ENCODE results near the gene WDPCP. TPM values are rescaled to one million over a fixed set of nuclear protein-coding genes. Genes with fewer than 3 reads are reported as not detected.

Gene WDPCP
- total and polyA plus RNA-seq, 2 experiments from 2014 or later, result 8.8 to 20.4 TPM

DNA sequence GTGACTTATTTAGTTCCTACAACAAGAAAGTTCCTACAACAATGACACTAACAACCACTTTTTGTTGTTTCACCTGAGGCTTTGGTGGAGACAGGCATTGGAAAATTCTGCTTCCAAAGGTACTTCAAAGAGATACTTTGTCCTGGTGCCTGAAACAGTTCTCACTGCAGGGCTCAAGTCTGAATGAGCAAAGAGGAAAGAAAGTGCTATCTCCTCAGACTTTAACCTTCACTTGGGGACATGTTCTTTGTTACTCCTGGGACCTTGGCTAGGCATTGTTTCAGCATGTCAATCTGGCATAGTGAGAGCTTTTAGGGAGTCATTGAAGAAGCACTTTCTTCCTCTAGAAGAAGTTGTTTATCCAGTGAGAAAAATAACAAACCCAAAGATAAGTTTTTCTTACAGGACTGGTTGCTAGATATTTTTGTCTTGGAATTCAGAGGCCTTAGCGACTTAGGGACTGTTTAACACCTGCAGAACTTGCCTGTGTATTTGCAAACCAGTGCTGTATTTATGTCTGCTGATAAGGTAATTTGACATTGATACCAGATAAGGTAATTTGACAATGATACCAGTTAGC is 12.7 kb upstream of the WDPCP start:
- H3K9me2 ChIP-seq (ENCODE audit: insufficient read depth), result no peaks in the 10 kb centered on the region
- H3K27me3 Mint-ChIP-seq (ENCODE audit: insufficient read depth, low read depth, poor library complexity), result no peaks in the 10 kb centered on the region
- ATAC-seq, result peak; percentile 50
- H4K20me1 ChIP-seq (replicated peaks; ENCODE audit: insufficient read depth), result no peaks in the 10 kb centered on the region; the same call in none of the 2 replicates
- no peak for DNase-seq (ENCODE audit: low spot score)
- peak overlapping the region; percentile 31 for H3K27ac Mint-ChIP-seq
- no peak for TF ChIP-seq NANOG (IDR thresholded peaks at IDR 0.05; ENCODE audit: borderline replicate concordance)
- TF ChIP-seq CREB1 (CRISPR knock-in tag; IDR thresholded peaks at IDR 0.05; ENCODE audit: low read depth), result no peak
- TF ChIP-seq, protein P1, sequence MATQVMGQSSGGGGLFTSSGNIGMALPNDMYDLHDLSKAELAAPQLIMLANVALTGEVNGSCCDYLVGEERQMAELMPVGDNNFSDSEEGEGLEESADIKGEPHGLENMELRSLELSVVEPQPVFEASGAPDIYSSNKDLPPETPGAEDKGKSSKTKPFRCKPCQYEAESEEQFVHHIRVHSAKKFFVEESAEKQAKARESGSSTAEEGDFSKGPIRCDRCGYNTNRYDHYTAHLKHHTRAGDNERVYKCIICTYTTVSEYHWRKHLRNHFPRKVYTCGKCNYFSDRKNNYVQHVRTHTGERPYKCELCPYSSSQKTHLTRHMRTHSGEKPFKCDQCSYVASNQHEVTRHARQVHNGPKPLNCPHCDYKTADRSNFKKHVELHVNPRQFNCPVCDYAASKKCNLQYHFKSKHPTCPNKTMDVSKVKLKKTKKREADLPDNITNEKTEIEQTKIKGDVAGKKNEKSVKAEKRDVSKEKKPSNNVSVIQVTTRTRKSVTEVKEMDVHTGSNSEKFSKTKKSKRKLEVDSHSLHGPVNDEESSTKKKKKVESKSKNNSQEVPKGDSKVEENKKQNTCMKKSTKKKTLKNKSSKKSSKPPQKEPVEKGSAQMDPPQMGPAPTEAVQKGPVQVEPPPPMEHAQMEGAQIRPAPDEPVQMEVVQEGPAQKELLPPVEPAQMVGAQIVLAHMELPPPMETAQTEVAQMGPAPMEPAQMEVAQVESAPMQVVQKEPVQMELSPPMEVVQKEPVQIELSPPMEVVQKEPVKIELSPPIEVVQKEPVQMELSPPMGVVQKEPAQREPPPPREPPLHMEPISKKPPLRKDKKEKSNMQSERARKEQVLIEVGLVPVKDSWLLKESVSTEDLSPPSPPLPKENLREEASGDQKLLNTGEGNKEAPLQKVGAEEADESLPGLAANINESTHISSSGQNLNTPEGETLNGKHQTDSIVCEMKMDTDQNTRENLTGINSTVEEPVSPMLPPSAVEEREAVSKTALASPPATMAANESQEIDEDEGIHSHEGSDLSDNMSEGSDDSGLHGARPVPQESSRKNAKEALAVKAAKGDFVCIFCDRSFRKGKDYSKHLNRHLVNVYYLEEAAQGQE (IDR thresholded peaks at IDR 0.05; ENCODE audit: unreplicated experiment), result no peak
- no peak for TF ChIP-seq ZNF114 (CRISPR knock-in tag; IDR thresholded peaks at IDR 0.05)
- TF ChIP-seq, protein P2, sequence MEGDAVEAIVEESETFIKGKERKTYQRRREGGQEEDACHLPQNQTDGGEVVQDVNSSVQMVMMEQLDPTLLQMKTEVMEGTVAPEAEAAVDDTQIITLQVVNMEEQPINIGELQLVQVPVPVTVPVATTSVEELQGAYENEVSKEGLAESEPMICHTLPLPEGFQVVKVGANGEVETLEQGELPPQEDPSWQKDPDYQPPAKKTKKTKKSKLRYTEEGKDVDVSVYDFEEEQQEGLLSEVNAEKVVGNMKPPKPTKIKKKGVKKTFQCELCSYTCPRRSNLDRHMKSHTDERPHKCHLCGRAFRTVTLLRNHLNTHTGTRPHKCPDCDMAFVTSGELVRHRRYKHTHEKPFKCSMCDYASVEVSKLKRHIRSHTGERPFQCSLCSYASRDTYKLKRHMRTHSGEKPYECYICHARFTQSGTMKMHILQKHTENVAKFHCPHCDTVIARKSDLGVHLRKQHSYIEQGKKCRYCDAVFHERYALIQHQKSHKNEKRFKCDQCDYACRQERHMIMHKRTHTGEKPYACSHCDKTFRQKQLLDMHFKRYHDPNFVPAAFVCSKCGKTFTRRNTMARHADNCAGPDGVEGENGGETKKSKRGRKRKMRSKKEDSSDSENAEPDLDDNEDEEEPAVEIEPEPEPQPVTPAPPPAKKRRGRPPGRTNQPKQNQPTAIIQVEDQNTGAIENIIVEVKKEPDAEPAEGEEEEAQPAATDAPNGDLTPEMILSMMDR (conservative IDR thresholded peaks at IDR 0.05; ENCODE audit: low read depth in 2 of 2), result no peak
- TF ChIP-seq, protein P3, sequence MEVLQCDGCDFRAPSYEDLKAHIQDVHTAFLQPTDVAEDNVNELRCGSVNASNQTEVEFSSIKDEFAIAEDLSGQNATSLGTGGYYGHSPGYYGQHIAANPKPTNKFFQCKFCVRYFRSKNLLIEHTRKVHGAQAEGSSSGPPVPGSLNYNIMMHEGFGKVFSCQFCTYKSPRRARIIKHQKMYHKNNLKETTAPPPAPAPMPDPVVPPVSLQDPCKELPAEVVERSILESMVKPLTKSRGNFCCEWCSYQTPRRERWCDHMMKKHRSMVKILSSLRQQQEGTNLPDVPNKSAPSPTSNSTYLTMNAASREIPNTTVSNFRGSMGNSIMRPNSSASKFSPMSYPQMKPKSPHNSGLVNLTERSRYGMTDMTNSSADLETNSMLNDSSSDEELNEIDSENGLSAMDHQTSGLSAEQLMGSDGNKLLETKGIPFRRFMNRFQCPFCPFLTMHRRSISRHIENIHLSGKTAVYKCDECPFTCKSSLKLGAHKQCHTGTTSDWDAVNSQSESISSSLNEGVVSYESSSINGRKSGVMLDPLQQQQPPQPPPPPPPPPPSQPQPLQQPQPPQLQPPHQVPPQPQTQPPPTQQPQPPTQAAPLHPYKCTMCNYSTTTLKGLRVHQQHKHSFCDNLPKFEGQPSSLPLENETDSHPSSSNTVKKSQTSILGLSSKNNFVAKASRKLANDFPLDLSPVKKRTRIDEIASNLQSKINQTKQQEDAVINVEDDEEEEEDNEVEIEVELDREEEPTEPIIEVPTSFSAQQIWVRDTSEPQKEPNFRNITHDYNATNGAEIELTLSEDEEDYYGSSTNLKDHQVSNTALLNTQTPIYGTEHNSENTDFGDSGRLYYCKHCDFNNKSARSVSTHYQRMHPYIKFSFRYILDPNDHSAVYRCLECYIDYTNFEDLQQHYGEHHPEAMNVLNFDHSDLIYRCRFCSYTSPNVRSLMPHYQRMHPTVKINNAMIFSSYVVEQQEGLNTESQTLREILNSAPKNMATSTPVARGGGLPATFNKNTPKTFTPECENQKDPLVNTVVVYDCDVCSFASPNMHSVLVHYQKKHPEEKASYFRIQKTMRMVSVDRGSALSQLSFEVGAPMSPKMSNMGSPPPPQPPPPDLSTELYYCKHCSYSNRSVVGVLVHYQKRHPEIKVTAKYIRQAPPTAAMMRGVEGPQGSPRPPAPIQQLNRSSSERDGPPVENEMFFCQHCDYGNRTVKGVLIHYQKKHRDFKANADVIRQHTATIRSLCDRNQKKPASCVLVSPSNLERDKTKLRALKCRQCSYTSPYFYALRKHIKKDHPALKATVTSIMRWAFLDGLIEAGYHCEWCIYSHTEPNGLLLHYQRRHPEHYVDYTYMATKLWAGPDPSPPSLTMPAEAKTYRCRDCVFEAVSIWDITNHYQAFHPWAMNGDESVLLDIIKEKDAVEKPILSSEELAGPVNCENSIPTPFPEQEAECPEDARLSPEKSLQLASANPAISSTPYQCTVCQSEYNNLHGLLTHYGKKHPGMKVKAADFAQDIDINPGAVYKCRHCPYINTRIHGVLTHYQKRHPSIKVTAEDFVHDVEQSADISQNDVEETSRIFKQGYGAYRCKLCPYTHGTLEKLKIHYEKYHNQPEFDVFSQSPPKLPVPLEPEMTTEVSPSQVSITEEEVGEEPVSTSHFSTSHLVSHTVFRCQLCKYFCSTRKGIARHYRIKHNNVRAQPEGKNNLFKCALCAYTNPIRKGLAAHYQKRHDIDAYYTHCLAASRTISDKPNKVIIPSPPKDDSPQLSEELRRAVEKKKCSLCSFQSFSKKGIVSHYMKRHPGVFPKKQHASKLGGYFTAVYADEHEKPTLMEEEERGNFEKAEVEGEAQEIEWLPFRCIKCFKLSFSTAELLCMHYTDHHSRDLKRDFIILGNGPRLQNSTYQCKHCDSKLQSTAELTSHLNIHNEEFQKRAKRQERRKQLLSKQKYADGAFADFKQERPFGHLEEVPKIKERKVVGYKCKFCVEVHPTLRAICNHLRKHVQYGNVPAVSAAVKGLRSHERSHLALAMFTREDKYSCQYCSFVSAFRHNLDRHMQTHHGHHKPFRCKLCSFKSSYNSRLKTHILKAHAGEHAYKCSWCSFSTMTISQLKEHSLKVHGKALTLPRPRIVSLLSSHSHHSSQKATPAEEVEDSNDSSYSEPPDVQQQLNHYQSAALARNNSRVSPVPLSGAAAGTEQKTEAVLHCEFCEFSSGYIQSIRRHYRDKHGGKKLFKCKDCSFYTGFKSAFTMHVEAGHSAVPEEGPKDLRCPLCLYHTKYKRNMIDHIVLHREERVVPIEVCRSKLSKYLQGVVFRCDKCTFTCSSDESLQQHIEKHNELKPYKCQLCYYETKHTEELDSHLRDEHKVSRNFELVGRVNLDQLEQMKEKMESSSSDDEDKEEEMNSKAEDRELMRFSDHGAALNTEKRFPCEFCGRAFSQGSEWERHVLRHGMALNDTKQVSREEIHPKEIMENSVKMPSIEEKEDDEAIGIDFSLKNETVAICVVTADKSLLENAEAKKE (CRISPR knock-in tag; IDR thresholded peaks at IDR 0.05), result no peak
- TF ChIP-seq, protein P4, sequence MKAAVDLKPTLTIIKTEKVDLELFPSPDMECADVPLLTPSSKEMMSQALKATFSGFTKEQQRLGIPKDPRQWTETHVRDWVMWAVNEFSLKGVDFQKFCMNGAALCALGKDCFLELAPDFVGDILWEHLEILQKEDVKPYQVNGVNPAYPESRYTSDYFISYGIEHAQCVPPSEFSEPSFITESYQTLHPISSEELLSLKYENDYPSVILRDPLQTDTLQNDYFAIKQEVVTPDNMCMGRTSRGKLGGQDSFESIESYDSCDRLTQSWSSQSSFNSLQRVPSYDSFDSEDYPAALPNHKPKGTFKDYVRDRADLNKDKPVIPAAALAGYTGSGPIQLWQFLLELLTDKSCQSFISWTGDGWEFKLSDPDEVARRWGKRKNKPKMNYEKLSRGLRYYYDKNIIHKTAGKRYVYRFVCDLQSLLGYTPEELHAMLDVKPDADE (IDR thresholded peaks at IDR 0.05), result no peak
- TF ChIP-seq POLR2AphosphoS5 (IDR thresholded peaks at IDR 0.05; ENCODE audit: low read depth), result no peak
- TF ChIP-seq EZH2 (IDR thresholded peaks at IDR 0.05; ENCODE audit: low read depth, unreplicated experiment), result no peak
- no peak for TF ChIP-seq EZH2phosphoT487 (IDR thresholded peaks at IDR 0.05; ENCODE audit: unreplicated experiment)
- H3K4me1 Mint-ChIP-seq, result peaks cover 4% of the 10 kb centered on the region; the same call in 1 of the 3 replicates
- H3K36me3 ChIP-seq (ENCODE audit: insufficient read depth), result peaks cover 60% of the 10 kb centered on the region
- peak overlapping the region; percentile 34; the same call in 1 of the 2 replicates for H3K27ac ChIP-seq (ENCODE audit: low read depth)
- no peaks in the 10 kb centered on the region for H3K4me1 ChIP-seq (ENCODE audit: insufficient read depth)
- no peak overlapping the region for H3K4me3 Mint-ChIP-seq
- no peaks in the 10 kb centered on the region for H3F3A ChIP-seq (replicated peaks; ENCODE audit: low read depth)
- H2AFZ ChIP-seq, result no peak overlapping the region
- H3K9me3 Mint-ChIP-seq, result no peaks in the 10 kb centered on the region
- H3K4me3 ChIP-seq, result no peak overlapping the region
- peaks cover 83% of the 10 kb centered on the region for H3K36me3 Mint-ChIP-seq (ENCODE audit: low read depth)
- H3K4me2 ChIP-seq, result no peak overlapping the region
- H3K27me3 ChIP-seq (ENCODE audit: insufficient read depth), result no peaks in the 10 kb centered on the region
- peaks cover 24% of the 10 kb centered on the region for H3K79me2 ChIP-seq (replicated peaks; ENCODE audit: insufficient read depth)
